ENCODE data around the gene EID2B.
A peak's percentile ranks its signal among the peaks of the same experiment; 100 is the strongest.

Gene EID2B

DNA sequence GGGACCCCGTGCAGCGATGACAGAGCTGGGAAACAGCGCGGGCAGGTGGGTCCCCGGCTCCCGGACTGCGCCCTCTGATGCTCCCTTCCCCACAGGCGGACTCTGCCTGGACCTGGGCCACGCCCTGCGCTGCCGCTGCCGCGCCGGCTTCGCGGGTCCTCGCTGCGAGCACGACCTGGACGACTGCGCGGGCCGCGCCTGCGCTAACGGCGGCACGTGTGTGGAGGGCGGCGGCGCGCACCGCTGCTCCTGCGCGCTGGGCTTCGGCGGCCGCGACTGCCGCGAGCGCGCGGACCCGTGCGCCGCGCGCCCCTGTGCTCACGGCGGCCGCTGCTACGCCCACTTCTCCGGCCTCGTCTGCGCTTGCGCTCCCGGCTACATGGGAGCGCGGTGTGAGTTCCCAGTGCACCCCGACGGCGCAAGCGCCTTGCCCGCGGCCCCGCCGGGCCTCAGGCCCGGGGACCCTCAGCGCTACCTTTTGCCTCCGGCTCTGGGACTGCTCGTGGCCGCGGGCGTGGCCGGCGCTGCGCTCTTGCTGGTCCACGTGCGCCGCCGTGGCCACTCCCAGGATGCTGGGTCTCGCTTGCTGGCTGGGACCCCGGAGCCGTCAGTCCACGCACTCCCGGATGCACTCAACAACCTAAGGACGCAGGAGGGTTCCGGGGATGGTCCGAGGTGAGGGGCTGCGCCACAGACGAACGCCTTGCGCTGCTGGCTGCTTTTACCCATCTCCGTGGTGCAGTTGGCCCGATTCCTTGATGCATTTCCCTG lies 25.5 kb downstream of the EID2B start (continued):
- TF ChIP-seq ZNF350 (tag by site-specific recombination; IDR thresholded peaks at IDR 0.05) (no peak), ZNF223 (tag by site-specific recombination; IDR thresholded peaks at IDR 0.05) (0 out of 2 replicates have a peak, but pooled peaks have one; percentile 10), ZXDB (tag by site-specific recombination; IDR thresholded peaks at IDR 0.05) (peak; percentile 59), SETDB1 (IDR thresholded peaks at IDR 0.05; ENCODE audit: insufficient read length, low read length) (peak; percentile 76), ZNF544 (tag by site-specific recombination; IDR thresholded peaks at IDR 0.05) (no peak), ZNF639 (tag by site-specific recombination; IDR thresholded peaks at IDR 0.05) (no peak), TRIM28 (IDR thresholded peaks at IDR 0.05; ENCODE audit: borderline replicate concordance, low read length) (peak; percentile 44; the same call in 1 of the 2 replicates), PRDM4 (tag by site-specific recombination; IDR thresholded peaks at IDR 0.05) (peak; percentile 39), ZNF621 (tag by site-specific recombination; IDR thresholded peaks at IDR 0.05) (no peak), HOXD13 (CRISPR knock-in tag; IDR thresholded peaks at IDR 0.05; ENCODE audit: borderline replicate concordance) (no peak), GLI2 (tag by site-specific recombination; IDR thresholded peaks at IDR 0.05; ENCODE audit: borderline replicate concordance, low read depth) (no peak)

DNA sequence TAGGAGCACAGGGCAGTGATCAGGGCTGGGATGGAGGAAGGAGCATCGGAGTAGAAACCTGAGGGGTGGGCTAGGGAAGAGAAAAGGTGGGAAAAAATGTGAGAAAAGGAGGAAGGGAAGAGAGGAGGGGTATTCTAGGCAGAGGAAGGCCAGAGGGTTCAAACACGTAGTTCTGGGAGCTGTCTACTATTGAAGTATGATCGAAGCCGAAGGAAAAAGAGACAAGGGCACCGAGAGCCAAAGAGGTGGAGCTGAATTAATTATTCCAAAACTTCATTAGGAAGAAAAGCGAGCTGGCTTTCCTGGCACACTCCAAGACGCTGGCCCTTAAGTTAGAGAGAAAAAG lies 26.1 kb downstream of the EID2B start:
- Histone ChIP-seq H3K36me3 (ENCODE audit: control insufficient read depth in 2 of 2, insufficient read depth in 1 of 2, low read length in 2 of 2) (peaks cover 0 to 9% of the 10 kb centered on the region in 2 experiments; a peak in 1 of 3 replicates), H3K4me1 (ENCODE audit: control insufficient read depth, insufficient read depth, low read length) (peaks cover 10% of the 10 kb centered on the region), H3K27ac (ENCODE audit: extremely low read depth, low read depth, low read length) (peak overlapping the region; percentile 58; the same call in 1 of the 2 replicates), H3K4me3 (ENCODE audit: low read depth, low read length) (no peak overlapping the region), H3K9me3 (ENCODE audit: control insufficient read depth, insufficient read depth, low read depth, low read length) (peaks cover 6% of the 10 kb centered on the region)
- ChIA-PET POLR2A (interaction anchor here (1.0 to 2.4 kb wide), 4 partner anchors 8 to 71 kb away, joined by 3 to 7 read pairs (median 6); partner anchors contain the start of genes DLL3, RPS16 and TIMM50), CTCF (interaction anchor here (0.6 to 3.1 kb wide), 3 partner anchors 26 to 95 kb away, joined by 4 to 25 read pairs (median 9); partner anchors contain the start of gene EID2B)
- TF ChIP-seq ZNF521 (tag by site-specific recombination; IDR thresholded peaks at IDR 0.05) (no peak), ZNF292 (tag by site-specific recombination; IDR thresholded peaks at IDR 0.05; ENCODE audit: borderline replicate concordance, low read depth) (no peak), ZNF510 (tag by site-specific recombination; IDR thresholded peaks at IDR 0.05; ENCODE audit: insufficient replicate concordance) (no peak), ZNF585B (tag by site-specific recombination; IDR thresholded peaks at IDR 0.05) (no peak), ZNF274 (IDR thresholded peaks at IDR 0.05; ENCODE audit: low read length) (no peak), ZNF274 (tag by site-specific recombination; IDR thresholded peaks at IDR 0.05; ENCODE audit: borderline replicate concordance) (0 out of 2 replicates have a peak, but pooled peaks have one; percentile 63), ZBTB48 (tag by site-specific recombination; IDR thresholded peaks at IDR 0.05) (no peak), ZNF214 (tag by site-specific recombination; IDR thresholded peaks at IDR 0.05; ENCODE audit: borderline replicate concordance) (no peak), KLF16 (tag by site-specific recombination; IDR thresholded peaks at IDR 0.05) (0 out of 2 replicates have a peak, but pooled peaks have one; percentile 25), HOXD13 (CRISPR knock-in tag; IDR thresholded peaks at IDR 0.05; ENCODE audit: borderline replicate concordance) (no peak), ZNF658 (tag by site-specific recombination; IDR thresholded peaks at IDR 0.05) (no peak), ZNF223 (tag by site-specific recombination; IDR thresholded peaks at IDR 0.05) (peak; percentile 82), ZNF624 (tag by site-specific recombination; IDR thresholded peaks at IDR 0.05) (no peak), HOXA7 (CRISPR knock-in tag; IDR thresholded peaks at IDR 0.05; ENCODE audit: borderline replicate concordance) (no peak), ZNF423 (tag by site-specific recombination; IDR thresholded peaks at IDR 0.05) (no peak), ZNF426 (tag by site-specific recombination; IDR thresholded peaks at IDR 0.05) (no peak), ZNF837 (tag by site-specific recombination; IDR thresholded peaks at IDR 0.05) (no peak), ZNF529 (tag by site-specific recombination; IDR thresholded peaks at IDR 0.05; ENCODE audit: insufficient replicate concordance) (no peak), ZNF19 (tag by site-specific recombination; IDR thresholded peaks at IDR 0.05; ENCODE audit: low read depth) (no peak), ZNF513 (tag by site-specific recombination; IDR thresholded peaks at IDR 0.05) (no peak), KLF8 (tag by site-specific recombination; IDR thresholded peaks at IDR 0.05) (no peak)
- TF ChIP-seq, protein P1, sequence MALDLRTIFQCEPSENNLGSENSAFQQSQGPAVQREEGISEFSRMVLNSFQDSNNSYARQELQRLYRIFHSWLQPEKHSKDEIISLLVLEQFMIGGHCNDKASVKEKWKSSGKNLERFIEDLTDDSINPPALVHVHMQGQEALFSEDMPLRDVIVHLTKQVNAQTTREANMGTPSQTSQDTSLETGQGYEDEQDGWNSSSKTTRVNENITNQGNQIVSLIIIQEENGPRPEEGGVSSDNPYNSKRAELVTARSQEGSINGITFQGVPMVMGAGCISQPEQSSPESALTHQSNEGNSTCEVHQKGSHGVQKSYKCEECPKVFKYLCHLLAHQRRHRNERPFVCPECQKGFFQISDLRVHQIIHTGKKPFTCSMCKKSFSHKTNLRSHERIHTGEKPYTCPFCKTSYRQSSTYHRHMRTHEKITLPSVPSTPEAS (tag by site-specific recombination; IDR thresholded peaks at IDR 0.05), result no peak
